ENCODE data around the gene ACADS.

The ACADS gene

DNA sequence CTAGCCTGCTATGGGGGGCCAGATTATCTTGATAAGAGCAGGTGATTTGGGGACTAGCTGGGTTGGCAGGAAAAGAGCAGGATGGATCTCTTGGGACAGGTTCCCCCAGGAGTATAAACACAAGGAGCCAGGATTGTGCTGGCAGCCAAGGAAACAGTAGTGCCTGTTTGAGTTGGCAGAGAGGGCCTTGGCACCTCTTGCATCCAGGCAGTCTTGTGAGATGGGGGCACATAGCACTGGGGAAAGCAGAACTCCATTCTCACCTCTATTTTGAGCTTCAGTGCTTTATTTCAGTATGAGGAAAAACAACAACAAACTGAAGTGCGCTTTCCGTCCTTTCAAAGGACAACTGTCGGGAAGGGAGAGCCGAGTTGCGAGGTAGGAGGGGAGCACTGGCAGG, 24.7 kb upstream of the ACADS start:
- no peak for DNase-seq (ENCODE audit: low read depth, low spot score)

DNA sequence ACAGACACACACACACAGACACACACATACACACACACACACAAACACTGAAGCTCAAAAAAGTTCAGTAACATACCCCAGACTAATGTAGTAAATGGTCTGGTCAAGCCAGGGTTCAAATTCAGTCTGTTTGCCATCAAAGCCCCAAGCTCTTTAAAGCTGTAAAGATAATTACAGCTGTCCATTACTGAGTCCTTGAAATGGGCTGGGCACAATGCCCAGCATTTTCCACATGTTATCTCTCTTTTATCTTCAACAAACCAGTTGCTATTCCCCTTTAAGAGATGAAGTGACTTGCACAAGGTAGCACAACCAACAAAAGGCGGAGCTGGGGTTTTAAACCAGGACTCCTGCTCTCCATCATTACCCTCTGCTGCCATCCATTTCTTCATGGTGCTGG, 23.0 kb upstream of the ACADS start:
- no peak for DNase-seq (ENCODE audit: low read depth, low spot score)

DNA sequence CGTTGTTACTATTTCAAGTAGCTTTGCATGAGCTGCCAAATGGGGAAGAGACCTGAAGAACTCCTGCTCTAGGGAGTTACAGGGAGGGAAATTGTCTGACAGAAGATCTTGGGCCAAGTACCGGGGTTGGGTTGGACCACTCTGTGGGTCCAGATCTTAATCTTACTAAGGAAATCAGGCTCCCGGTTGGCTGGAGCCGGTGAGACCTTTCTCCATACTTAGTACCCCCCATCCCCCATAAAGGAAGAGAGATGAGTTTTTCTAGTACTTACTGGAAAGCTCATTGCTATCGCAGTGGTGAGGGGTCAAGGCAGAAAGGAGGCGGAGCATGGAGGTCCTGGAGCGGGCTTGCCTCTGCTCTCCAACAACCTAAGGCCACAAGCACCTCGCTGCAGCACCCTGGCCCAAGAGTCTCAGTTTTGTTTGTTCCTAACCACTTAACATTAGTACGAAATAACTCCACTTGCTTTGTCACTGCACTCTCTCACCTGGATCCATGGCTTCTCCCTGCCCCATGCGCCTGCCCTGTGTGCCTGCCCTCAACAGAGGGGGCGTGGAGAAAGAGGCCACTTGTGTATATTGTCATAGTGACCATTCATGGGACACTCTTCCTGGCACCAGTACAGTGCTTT, 22.2 kb upstream of the ACADS start:
- DNase-seq (ENCODE audit: low read depth, low spot score): no peak

DNA sequence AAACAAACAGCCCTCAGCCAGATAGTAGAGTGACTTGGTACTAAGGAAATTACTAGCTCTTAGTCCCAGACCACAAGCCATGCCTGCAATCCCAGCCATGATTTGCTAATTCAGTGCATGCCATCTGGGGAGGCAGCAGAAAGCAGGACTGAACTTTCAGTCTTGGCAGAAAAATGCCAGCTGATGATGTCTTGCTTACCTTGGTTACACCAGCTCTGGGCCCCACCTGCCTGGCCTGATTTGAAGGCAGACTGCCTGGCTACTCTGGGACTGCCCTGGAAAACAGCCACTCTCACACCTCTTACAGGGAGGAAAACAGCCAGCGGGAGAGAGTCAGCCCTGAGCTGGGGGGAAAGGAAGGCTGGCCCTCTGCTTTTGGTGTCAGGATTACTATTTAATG, 20.0 kb upstream of the ACADS start:
- DNase-seq (ENCODE audit: low read depth, low spot score): no peak

DNA sequence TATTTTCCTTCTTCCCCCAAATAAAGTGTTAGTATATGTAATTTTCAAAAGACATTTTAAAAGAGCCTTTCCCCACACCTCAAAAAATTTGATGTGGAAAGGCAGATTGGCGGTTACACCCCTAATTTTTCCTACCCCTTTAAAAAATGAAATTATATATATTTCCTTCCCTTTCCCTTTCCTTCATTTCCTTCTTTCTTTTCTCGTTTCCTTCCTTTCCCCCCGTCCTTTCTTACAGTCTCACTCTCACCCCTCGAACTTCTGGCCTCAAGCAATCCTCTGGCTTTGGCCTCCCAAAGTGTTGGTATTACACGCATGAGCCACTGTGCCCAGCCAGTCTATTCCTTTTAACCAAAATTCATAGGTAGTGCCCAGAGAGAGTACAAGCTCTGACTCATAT, 19.6 kb upstream of the ACADS start:
- DNase-seq (ENCODE audit: low read depth, low spot score): no peak

DNA sequence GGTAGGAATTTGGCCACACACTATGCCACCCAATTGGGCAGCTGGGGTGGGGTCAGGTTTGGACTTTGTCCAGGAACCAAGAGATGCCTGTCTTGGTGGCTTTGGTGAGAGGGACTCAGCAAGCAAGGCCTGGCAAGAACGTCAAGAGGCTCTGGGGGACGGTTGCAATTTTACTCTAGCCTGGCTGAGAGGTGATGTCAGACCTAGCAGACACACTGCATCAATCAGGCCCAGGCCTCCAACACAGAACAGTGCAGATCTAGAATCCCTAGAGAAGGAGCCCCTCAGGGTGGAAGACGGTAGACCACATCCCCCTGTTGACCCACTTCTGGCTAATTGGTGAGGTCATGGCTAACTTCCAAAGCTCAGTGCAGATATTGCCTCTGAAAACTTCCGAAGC, 17.0 kb upstream of the ACADS start:
- DNase-seq (ENCODE audit: low read depth, low spot score): no peak

DNA sequence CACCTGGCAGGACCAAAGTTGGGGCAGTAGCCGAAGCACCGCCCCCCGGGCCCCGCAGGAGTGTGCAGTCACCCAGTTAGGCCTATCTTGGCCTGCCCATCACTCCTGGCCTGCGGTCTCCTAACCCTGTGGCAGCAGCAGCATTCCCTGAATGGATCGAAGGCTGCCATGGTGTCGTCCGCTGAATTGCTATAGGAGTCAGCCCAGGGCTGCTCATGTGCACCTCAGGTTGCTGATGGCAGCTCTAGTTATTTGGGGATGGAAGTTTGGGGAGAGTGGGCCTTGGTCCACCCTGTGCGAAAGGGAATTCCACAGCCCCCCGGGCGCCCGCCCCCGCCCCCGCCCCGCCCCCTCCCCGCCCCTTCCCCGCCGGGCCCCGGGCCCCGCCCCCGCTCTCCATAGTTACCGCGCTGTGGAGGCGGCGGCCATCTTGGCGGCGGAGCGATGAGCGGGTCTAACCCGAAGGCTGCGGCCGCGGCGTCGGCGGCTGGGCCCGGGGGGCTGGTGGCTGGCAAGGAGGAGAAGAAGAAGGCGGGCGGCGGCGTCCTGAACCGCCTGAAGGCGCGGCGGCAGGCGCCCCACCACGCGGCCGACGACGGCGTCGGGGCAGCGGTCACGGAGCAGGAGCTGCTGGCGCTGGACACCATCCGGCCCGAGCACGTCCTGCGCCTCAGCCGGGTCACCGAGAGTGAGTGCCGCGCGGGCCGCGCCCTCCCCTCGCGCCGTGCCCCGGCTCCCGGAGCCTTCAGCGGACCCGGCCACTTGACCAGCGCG, 15.4 kb upstream of the ACADS start, which contains the start of gene UNC119B:
Gene UNC119B (plus strand): TSS at position 428 of the 774 bp plus-strand sequence. CDS start 17 bp downstream, at position 445.
- peak; percentile 64 for DNase-seq (ENCODE audit: low read depth, low spot score)

DNA sequence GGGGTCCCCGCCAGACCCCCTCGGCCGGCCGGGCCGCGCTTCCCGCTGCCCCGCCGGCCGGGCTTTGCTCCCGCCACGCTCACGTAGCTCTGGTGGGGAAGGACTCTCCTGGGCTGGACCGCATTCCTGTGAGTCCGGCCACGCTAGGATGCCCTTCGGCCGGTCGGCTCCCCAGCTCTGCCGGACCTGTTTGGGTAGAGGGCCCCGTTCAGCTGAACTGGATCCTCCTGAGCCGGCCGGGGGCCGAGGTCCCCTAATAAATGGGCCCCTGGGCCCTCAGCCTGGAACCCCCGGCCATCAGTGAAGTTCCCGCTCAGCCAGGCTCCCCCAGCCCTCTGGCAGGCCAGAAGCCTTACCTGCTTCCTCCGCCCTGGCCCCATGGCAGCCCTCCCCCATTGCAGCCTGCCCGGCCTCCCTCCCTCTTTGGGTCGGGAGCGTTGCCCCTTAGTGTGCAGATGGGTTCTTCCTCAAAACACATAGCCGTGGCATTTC, 14.8 kb upstream of the ACADS start:
- peak; percentile 37 for DNase-seq (ENCODE audit: low read depth, low spot score)

DNA sequence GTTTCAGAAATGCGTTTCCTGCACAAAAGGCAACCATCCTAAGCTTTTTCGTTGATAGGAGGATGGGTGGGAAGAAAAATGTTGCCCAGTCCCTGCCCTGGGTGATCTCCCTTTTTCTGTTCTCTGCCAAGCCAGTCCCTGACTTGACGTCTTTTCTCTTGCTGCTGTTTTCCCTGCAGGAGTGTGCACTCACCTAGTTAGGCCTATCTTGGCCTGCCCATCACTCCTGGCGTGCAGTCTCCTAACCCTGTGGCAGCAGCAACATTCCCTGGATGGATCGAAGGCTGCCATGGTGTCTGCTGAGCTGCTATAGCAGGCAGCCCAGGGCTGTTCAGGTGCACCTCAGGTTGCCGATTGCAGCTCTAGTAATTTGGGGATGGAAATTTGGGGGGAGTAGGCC, 14.2 kb upstream of the ACADS start:
- no peak for DNase-seq (ENCODE audit: low read depth, low spot score)

DNA sequence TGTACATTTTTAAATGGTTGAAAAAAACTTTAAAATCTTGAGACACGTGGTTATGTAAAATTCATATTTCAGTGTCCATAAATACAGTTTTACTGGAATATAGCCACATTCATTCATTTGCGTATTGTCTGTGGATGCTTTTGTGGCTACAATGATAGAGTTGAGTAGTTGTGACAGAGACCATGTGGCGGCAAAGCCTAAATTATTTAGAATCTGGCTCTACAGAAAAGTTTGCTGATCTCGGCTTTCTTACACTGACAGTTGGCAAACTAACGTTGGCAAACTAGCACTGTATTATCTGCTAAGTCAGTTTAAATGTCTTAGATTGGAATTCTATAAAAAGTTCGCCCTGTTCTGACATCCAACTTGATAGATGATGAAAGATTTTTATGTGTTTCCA, 13.0 kb upstream of the ACADS start:
- no peak for DNase-seq (ENCODE audit: low read depth, low spot score)

DNA sequence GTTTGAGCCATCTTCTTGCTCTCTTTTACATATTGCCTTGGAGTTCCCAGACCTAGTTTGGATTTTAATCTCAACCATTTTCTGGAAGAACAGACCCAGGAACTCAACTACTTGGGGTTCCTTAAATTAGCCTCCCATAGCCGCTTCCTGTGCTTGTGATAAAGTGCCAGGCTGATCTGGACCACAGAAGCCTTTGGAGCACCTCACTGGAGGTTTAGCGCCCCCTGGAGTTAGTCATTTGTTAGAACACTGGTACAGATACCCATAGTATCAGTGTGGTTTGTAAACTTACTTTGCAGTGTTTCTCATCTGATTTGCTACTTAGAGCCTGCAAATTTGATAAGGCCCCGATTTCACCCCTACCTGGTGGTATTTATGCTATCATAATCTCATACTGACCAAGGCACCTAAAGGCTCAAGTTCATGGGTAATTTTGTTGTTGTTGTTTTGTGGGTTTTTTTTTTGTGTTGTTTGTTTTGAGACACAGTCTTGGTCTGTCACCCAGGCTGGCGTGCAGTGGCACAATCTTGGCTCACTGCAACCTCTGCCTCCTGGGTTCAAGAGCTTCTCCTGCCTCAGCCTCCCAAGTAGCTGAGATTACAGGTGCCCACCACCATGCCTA, 11.7 kb upstream of the ACADS start:
- peak; percentile 67 for DNase-seq (ENCODE audit: low read depth, low spot score)

DNA sequence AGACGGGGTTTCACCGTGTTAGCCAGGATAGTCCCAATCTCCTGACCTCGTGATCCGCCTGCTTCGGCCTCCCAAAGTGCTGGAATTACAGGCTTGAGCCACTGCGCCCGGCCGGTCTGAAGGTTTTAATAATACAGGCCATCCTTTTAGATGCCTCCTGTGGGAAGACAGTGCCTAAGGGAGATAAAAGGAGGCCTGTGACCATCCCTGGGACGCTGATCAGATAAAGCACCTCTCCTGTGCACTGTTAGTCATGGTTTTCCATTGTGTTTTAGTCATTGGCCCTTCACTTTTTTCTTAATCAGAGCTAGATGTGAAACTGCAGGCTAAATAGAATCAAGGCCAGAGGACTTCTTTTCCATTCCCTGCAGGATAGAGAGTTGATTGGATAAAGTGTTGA, 7.6 kb upstream of the ACADS start:
- DNase-seq (ENCODE audit: low read depth, low spot score): no peak

DNA sequence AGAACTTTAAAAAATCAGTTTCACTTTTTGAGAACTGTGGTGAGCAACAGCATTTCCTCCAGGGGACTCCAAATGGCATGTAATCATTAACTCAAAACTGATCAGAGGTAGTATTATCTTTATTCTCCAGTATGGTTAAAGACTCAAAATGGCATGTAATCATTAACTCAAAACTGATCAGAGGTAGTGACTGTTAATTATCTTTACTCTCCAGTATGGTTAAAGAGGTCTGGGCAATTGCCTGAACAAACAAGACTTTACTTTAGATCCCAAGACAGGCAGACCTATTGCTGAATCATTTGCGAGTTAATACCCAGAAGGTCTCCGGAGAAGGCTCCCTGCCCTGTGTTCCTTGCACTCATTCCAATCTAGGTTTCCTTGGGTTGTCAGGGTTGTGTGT, 6.6 kb upstream of the ACADS start:
- no peak for DNase-seq (ENCODE audit: low read depth, low spot score)

DNA sequence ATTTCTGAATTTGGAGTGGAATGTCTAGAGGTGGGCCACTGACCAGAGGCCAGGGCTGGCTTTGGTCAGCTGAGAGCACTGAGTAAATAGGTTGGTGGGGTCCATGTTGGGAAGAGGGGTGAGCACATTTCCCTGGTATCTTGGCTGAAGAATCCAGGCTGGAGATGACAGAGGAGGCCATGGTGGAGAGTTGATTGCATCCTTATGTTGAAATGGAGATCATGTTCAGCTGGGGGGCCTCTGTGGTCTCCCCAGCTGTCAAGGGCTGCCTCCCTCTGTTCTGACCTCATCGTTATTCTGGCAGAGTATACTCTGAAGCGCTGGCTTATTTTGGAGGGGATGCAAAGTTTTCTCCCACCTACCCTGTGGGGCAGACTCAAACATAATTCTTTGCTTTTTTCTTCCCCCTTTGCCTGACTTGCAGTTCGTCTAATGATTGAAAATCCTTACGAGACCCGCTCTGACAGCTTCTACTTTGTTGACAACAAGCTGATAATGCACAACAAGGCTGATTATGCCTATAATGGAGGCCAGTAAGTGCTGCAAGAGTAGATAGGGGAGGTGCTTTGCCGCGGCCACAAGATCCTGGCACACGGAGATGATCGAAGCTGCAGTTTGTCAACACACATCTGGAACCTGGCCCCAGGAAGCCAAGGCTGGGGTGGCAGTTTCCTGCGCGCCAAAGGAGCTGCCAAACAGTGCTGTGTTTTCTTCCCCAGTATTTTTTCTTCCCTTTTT, 6.0 kb upstream of the ACADS start:
- no peak for DNase-seq (ENCODE audit: low read depth, low spot score)

DNA sequence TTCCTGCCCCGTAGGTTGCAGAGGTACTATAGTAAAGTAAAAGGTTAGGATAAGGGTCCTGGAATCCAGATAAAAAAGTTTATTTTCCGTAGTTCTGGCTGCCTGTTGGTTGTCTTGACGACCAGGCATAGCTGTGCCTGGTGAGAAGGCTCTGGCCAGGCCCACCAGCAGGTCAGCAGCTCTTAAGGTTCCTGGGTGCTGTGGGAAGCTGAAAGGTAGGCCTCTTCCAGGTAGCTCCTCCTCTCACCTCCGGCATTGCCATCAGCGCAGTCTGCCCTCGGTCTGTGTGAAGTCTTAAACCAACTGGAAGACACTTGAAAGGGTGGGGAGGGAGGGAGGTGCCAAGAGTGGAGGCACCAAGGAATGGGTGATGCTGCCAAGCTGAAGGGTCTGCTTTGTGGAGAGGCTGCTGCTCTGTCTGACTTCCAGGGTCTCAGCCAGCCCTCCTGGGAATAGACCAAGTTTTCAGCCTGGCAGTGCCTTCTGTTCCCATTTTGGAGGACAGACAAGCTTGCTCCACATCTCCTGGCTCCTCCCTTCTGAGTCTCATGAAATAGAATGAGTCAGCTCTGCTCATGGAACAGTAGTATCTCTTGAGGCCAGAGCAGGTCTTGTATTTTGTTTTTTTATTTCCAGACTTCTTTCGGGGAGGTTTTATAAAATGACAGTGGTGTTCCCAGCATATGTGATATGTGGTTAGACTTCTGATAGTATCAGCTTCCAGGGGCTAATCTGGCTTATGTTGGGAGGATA, 5.2 kb upstream of the ACADS start:
- no peak for DNase-seq (ENCODE audit: low read depth, low spot score)

DNA sequence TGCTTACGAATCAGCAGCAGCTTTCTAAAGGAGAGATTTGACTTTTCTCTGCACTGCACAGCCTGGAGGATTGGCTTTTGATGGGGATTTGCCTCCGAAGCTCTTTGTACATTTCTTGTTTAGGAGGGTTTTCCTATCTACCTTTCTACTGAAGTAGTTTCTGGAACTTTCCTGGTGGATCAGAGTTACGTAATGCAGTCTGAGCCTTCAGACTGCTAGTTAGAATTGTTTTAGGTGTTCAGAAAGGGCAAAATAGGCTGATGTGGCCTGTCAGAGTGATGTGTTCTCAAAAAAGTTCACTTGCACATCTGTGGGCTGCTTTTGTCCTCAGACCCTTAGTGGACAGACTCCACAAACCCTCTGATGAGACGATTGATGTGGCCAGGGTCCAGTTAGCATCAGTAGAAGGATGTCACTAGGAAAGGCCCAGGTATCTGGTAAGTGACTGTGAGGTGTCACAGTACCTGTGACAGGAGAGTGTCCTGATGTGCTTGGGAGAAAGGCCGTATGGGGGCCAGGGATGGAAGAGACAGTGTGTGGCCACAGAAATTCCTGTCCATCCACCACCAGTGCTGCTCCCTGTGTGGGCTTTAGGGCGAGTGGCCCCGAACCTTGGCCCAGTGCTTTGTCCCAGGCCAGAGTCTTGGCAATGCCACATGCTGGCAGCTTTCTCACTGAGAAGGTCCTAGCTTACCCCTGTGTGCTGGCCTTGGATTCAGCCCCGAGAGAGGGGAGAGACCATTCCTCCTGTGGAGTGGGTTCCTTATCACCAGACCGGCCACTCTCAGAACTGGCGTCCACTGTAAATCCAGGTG, 4.4 kb upstream of the ACADS start:
- no peak for DNase-seq (ENCODE audit: low read depth, low spot score)

DNA sequence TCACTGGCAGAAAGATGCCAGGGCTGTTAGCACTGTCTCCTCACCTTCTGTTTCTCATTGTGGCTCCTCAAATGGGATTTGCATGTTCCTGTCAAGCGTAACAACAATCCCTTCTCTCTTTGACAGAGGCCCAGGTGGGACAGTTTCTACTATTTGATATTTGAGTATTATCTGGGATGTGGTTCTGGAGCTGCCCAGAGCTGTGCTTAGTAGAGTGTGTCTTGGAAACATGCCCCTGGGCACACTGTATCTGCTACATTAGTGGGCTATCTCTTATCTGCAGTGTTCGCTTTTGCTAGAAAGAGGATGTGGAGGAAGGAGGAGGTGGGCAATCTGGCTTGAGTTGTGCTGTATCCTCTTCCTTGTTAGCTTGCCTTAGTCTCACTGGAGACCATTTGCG, 3.8 kb upstream of the ACADS start:
- DNase-seq (ENCODE audit: low read depth, low spot score): no peak

DNA sequence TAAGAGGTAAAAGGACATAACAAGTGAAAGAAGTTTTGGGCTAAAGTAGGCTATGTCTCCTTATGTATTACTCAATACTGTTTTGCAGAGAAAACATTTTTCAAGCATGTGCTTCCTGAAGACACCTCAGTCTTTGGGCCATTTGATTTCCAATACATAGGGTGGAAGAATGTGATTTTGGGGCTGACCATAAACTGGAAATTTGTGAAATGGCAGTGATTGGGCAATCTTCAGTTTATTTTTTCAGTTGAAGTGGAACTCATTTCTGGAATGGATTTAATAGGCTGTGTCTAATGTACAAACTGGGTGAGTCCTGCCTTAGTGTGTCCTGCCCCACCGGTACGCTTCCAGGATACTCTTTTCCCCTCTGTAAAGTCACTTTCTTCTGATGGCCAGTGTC, 2.8 kb upstream of the ACADS start:
- no peak for DNase-seq (ENCODE audit: low read depth, low spot score)

DNA sequence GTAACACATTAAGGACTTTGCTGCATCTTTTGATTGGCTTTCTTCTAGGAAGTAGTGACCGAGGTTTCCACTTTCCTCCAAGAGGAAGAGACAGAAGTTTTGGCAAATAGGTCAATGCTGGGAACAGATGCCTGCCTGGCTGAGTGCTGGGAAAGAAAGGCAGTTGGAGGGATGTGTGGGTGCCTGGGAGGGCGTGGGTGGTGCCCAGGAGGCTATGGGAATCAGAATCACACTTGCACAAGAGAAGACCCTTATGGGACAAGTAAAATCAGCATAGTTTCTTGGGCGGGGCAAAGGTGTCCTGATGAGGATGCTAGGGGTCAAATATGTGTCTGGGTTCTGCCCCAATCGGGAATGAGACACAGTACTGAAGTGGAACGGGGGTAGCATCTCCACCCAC, 906 bp upstream of the ACADS start:
- DNase-seq (ENCODE audit: low read depth, low spot score): no peak

DNA sequence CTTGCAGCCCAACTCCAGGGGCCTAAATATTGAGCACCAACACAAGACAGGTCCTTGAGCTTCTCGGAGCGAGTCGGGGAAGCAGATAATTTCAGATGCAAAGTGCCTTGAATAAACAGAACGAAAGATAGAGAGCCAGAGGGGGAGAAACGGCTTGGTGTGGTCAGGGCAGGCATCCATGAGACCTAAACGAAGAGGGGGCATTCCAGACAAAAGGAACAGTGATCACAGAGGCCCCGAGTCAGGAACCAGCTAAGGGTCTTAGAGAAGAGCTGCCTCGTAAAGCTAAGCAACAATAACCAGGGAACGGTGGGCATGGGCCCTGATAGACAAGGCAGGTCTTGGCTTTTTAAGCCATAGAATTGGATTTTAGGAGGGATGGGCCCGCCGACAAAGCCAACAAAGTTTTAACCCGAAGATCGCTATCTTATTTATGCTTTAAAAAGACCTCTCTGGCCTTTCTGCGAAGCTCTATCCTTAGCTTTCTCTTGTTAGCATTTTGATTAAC, 421 bp upstream of the ACADS start:
- DNase-seq (ENCODE audit: low read depth, low spot score): no peak

DNA sequence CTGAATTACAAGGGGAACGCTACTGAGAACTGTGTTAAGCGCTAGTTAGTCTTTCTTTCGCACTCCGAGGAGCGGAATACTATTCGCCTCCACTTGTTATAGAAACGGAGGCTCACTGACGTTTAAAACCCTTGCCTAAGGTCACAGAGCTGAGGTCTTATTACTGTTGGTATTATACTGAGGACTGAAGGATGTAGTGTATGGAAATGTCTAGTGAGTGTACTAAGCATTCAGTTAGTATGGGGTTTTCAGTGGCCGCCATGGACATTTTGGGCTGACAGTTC, 826 bp downstream of the ACADS start:
- no peak for DNase-seq (ENCODE audit: low read depth, low spot score)

Measured in ELF-1 (cell line).